Measurements from ENCODE around the gene COG3.

DNA sequence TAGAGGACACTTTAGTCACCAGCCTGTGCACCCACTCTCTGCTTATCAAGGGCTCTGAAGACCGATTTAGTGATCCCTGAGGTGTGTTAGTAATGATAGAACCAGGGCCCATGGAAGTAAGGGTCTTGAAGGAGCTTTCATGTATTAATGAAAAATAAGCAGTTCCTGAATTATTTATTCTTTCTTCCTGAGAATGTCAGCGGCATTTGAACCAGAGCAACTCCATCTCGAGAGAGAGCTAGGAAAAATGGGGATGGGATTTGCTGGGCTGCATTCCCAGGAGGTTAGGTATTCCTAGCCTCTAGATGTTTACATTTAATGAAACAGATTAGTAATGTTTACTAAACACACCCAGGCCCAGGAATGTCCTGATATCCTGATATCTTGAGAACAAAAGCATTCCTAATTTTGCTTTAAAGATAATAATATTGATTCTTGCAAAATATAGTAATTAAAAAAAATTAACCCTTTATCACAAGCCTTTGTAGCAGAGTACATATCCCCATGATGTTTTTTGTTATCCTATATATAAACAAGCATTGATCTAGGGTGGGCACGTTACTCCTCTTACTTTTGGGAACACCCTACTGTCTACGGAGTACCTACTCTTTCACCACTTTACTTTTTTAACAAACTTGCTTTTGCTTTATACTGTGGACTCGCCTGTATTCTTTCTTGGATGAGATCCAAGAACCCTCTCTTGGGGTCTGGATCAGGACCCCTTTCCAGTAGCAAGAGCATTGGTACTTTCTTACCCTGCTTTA lies 63.1 kb downstream of the COG3 start:
- TF ChIP-seq, protein P1, sequence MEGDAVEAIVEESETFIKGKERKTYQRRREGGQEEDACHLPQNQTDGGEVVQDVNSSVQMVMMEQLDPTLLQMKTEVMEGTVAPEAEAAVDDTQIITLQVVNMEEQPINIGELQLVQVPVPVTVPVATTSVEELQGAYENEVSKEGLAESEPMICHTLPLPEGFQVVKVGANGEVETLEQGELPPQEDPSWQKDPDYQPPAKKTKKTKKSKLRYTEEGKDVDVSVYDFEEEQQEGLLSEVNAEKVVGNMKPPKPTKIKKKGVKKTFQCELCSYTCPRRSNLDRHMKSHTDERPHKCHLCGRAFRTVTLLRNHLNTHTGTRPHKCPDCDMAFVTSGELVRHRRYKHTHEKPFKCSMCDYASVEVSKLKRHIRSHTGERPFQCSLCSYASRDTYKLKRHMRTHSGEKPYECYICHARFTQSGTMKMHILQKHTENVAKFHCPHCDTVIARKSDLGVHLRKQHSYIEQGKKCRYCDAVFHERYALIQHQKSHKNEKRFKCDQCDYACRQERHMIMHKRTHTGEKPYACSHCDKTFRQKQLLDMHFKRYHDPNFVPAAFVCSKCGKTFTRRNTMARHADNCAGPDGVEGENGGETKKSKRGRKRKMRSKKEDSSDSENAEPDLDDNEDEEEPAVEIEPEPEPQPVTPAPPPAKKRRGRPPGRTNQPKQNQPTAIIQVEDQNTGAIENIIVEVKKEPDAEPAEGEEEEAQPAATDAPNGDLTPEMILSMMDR (IDR thresholded peaks at IDR 0.05): no peak
- no peak for TF ChIP-seq POLR2A (IDR thresholded peaks at IDR 0.05)
